Fibroblast of gingiva (primary cell): ENCODE data around the gene TTC7B.

Experiments used
- DNase-seq: peaks from one replicate; pipeline ENCODE4 v3.0.0-alpha.2; 2011; ENCODE audit warnings: low read depth

Gene TTC7B

DNA sequence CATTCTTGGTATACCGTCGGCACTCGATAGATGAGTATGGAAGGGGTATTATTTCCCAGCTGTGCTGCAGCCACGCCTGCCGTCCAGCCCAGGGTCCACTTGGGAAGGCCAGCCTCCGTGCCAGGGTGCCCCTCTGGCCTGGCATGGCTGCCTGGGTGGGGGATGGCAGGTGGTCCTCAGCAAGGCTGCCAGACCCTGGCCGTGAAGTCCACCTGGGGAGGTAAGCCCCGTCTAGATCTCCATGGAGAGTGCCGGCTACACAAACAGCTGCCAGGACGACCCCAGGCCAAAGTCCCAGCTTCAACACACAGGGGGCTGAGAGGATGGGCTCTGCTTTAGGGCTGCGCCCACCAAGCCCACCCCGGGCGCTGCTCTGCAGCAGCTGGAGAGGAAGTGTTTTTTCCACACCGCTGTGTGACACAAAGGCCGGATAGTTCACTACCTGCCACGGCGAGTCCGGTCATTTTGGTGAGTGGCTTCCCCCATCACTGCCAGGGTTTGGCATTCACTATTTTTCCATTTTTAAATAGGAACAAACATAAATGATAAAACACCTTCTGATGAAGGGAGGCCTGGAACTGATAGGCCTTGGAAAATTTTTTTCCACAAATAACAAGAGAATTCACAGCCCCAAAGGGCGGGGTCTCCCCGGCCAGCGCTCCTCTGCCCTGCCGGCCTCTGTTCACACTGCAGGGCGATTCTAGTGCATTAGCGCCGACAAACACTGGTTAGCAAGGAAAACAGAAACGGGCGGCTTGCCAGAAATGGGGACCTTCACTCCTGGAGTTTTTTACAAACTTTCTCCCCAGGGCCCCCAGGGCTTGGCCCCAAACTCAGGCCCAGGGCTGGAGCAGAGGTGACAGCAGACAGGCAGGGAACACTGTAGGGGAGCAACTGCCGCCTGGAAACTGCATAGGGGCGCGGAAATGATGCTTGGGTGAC, 257.9 kb downstream of the TTC7B start:
- no peak for DNase-seq

DNA sequence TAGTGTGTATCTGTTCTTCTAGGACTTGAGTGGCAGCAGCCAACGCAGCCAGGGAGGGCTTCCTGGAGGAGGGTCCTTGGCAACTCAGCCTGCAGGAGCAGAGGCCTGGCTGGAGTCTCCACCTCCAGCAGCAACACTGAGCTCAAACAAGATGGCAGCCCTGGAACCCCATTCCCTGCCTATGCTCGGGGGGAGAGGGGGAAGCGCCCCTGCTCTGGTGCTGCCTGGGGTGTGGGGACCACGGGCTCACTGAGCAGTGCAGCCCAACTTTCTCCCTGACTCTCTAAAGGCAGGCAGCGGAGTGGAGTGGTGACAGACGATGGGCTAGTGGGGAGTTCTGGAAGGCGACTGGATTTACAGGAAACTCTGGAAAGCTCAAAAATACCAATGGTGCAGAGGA, 258.7 kb downstream of the TTC7B start:
- DNase-seq = no peak

DNA sequence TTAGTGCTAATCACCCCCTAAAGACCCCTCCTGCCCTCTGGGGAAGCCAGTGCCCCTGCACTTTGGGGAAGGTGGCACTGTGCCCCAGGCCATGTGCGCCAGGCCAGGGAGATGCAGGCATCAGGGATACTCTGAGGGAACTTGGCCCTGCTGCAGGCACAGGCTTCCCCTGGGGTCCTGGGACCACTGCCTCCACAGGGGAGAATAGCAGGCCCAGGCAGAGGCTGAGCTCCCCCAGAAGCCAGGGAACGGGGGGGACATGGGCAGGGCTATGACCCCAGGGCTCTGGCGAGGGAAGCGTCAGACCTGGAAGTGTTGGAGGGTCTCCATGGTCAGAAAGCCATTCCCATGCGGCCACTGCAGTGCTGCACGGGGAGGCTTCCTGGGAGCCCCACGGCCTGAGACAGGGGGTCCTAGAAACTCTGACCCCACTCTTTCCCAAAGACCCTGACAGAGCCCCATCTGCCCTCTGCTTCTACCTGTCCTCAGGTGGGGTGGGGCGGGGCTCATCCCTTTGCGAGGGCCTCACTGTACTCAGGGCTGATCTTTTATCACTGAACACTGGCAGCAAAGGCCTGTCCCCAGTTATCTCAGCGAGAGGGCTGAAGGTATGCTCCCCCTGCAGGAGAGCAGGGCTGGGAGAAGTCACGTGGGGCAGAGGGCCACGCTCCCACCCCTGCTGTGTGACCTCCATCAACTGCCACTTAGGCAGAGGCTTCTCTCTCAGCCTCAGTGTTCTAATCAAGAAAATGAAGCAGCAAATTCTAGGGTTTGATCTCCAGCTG, 259.4 kb downstream of the TTC7B start:
- no peak for DNase-seq

DNA sequence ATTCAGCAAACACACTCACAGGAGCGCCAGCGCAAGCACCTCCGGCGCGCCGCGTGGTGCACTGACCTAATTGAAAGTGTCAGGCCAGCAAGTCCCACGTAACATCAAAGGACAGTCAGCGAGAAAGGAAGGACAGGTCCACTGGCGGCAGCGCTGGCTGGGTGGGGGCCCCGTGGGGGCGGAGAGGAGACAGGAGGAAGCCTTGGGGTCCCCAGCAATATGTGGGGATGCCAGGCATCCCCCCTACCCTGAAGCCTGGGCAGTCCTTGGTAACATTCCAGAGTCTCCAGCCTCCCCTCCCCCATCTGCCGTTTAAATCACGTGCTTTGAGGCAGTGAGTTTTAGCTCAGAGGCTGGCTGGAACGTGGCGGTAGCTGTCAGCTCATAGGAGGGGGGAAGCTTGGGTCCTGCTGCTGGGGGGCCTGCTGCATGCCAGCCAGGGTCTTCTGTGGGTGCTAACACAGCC, 260.2 kb downstream of the TTC7B start:
- no peak for DNase-seq

DNA sequence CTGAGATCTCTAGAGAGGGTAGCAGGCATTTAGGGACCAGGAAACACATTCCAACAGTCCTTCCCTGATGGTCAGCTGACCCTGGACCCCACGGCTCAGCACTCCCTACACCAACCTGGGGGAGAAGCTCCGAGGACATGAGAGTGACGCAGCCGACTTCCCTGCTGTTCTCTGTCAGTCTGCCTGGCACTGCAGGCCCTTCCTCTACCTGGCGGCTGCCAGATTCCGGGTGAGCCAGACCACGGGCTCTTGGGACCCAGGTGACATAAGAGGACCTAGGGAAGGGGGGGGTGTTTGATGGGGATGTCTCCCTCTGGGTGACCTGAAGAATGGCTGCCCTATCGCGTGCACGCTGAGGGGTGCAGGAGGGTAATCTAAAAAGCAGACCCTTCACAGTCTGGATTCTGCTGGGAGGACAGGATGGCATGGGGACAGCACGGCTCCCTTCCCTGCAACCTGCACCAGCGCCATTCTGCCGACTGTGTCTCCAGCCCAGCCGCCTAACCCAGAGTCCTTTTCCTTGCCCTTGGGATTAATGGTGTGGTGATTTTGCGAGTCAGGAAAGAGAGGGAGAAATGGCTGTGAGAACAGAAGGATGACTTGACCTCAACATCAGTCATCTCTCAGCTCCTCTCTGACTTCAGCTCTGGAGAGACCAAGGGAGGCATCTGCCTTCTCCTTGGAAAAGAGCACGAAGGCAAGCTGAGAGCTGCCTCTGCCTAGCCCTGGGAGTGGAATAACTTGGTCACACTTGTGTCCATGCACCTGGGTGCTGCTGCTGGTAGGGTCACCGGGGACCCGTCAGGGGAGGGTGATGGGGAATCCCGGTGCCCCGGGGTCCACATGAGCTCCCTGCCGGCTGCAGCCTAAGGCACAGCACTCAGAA, 260.9 kb downstream of the TTC7B start:
- no peak for DNase-seq

DNA sequence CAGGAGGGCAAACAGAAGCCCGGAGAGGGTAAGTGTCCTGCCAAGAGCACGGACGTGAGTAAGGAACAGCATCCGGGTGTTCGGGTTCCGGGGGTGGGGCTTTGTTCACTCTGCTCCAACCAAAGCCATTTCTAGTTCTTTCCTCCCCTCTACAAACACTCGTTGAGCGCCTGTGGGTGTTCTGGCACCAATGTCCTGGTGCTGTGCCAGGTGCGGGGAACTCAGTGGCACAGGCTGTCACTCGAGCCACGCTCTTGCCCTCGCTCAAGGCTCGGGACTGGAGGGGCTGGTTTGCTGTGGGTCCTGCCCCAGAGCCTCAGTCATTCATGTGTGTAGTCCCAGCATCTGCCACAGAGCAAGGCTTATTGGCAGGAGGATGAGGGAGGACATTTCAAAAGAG, 261.9 kb downstream of the TTC7B start:
- no peak for DNase-seq

DNA sequence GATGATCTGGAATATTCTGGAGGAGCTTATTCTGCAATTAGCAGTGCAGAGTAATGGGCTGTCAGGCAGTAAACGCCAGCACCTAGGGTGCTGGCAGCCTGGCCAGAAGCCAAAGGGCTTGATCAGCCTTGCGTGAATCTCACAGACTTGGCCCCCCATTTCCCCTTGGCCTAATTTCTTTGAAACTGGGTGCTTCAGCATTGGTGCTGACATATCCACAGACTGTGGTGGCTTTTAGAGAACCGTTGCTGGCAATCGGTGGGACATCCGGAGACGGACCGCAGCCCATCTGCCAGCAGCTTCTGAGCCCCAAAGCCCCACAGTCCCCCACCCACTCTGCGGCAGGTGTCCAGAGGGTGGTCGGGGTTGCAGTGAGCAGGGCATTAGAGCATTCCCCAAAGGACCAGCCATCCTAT, 262.3 kb downstream of the TTC7B start:
- DNase-seq = no peak

DNA sequence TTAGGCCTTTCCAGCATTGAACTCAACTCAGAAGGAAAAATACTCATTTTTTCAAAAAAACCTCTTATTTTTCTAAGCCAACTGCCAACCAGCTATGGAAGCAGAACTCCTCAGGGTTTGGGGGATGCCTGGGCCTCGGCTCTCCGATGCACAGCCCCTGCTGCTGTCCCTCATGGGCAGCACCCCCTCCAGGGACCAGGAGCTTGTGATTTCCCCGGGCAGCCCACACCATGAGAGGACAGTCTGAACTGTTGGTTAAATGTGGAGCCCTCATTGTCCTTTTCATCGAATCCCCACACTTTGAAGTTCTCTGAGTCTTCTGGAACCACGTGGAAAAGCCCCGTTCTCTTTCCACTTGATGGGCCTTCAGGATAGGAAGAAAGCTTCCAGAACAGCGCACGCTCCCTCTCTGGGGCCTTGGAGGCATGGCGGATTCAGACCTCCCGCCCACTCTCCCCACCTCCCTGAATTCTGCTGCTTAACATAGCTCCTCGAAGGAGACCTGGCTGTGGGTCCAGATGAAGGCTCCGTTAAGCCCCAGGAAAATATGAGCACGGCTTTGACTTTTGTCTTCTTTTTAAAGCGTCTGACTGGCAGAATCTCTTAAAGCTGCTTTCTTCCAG, 262.8 kb downstream of the TTC7B start:
- DNase-seq = no peak

DNA sequence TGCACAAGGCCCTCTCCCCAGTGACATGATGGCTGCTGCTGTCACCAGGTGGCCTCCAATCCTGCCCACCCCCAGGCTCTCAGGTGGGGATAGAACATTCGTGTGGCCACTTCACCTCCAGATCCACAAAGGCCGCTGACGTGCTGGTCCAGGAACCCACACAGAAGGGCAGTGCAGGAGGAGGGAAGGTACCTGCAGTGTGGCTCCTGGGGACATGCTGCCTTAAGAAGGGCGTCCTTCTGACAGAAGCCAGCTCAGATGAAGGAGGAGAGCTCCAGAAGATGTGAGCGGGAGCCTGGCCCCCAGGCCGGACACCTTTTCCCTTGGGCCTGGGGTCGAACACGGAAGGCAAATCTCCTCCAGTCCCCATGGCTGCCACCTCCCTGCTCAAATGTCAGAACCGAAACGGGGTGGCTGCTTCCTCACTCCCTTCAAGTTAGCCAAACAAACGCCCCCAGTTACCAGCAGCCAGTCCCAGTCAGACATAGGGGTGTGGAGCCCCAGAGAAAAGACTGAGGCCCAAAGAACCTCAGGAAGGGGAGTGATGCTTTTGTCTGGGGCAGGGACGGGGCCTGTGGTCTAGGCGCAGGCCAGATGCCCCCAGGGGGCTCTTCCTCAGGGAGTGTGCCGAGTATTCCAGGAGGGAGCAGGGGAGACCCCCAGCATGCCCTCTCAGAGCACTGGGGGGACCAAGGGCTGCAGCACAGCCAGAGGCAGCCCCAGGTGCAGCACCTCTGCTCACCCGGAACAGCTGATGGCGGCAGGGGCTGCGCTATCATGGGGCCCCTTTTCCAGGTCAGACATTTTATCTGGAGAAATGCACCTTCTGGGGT, 263.5 kb downstream of the TTC7B start:
- no peak for DNase-seq

DNA sequence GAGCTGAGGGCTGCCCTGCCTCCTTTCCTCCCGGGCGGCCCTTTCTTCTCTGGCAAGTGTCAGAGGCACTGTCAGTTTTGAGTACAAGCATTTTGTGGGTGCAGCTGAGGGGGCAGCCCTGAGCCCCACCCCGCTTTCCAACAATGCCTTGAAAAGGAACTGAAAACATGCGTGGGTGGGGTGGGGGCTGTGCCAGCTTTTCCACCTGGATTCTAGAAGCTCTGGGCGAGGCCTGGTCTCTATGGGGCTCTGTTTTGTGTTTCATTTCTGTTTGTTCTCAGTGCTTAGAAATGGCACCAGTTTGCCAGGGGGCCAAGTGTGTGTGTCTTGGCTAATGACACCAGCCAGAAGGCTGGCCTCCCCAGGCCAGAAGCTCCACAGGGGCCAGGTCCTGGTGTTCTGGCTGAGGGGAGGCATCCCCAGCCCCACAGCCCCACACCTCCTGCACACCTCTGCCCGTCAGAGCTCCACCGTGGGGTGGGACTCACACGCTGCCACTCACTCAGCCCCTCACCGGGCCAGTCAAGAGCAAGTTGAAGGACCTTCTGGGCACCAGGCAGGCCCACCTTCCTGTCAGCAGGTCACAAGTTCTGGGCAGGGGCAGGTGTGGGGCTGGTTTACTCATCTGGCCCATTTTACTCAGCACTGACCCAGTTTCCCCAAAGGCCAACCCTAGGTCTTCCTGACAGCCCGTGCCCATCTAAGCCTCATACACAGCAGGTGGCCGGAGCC, 264.3 kb downstream of the TTC7B start:
- no peak for DNase-seq

DNA sequence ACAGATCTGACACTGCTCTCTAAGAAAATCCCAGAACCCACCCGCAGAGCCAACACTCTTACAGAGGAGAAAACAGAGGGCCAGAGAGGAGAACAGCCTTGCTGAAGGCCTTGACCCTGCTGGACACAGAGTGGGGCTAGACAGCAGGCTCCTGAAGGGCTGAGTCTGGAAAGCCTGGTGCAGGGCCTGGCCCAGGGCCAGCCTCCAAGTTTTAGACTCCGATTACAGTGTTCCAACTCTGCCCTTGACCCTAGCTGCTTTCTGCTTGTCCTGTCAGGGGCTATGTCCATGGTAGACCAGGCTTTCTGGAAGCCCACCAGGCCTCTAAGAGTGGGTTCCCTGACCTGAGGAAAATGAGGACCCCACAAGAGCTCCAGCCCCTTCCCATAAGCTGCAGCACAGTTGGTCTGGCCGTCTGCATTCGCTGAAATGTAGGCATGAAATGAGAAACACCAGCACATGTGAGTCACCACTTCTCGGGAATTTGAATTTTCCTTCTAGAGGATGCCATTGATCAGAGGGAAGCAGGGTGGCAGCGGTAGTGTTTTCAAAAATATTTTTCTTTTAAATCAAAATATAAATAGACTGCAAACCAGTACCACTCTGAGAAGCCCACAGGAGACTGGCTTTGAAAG, 265.0 kb downstream of the TTC7B start:
- peak; percentile 30 for DNase-seq

DNA sequence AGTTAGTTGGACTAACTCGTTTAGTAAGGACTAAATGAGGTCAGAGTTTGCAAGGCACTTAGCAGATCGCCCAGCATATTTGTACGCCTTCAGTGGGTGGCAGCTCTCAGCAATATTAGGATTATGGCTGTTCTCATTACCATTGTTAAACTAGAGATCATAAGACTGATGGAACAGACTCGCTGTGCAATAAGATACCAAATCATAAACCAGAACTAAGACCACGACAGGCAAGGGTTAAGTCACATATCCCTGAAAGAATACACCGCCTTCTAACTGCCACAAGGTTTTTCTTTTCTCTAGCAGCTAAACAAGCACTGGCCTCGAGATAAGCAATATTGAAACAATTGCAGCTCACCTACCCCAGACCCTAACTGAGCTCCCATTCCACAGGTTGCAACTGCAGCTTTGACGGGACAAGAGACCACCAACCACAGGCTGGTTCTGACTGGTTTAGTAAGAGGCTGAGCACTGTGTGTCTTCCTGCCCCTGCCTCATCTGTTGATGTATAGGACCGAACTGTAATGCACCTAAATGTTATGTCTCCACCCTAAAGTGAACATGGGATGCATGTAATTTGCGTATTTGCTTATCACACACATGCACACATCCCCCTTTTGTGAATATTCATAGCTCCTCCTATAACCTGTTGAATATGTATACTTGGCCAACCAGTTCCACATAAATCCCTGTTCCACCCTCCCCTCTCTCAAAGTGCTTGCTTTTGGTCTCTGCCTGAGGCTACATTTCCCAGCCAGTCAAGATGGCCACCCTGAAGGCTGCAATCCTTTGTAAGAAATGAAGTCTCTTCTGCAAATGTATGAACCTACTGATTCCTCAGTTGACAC, 266.2 kb downstream of the TTC7B start:
- DNase-seq = no peak

DNA sequence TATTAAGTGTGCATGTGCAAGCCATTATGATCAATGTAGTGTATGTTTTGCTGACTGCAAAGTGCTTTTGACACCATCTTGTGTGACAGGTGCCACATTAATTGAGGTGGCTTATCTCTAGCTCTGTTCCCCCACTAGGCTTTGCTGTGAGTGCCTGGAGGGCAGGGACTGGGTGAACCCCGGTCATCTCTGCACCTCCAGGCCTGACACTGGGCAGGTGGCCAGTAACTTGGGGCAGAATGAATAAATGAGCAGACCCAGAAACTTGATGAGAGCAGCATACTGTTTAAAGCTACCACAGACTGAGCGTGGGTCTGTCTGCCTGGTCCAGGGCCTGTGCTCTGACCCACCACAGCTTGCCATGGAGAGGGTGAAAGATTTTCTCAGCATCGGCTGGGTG, 267.8 kb downstream of the TTC7B start:
- no peak for DNase-seq

DNA sequence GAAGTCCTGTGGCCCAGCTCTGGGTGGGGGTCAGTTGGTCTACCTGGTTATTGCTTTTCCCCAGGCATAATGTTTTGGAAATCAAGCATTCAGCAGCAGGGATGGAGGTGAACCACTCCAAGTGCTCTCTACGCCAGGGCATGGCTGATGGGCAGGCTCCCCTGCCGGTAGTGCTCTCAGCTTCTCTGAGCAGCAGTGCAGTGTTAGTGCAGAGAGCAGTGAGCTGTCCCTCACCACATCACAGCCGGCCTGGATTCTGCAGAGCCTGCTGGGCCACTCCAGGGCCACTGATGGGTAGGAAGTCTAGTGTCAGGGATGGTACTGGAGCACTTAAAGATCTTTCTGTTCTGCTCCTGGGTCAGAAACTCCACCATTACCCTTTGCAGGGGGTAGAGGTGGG, 268.3 kb downstream of the TTC7B start:
- DNase-seq = no peak

DNA sequence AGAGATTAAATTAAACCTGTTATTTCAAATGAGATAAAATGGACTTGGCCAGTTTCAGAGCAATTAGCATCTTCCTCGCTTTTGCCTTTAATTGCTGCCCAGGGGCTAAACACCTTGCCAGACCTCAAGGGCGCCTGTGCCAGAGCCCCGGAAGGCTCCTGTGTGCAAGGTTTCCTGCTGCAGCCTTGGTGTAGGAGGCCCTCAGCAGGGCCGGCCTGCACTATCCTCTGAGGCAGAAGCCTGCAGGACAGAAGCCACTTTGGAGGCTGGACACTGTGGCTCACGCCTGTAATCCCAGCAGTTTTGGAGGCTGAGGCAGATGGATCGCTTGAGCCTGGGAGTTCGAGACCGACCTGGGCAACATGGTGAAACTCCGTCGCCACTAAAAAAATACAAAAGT, 269.0 kb downstream of the TTC7B start:
- DNase-seq = no peak

DNA sequence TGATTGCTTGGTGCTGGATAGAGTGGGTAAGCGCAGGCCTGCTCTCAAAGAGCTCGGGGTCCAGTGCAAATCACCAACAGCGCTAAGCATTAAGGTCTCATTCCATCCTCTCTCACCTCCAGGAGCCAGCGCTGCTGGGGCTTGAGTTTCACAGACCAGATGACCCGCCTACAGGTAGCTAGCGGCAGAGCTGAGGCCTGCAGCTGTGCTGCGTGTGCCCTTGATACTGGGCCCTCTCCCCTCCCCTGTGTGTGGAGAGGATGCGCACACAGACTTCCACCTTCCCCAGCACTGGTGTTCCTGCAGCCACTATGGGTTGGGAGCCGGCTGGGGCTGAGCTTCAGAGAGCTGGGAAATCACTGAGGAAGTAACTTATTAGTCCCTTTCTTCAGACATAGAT, 269.5 kb downstream of the TTC7B start:
- DNase-seq = no peak

DNA sequence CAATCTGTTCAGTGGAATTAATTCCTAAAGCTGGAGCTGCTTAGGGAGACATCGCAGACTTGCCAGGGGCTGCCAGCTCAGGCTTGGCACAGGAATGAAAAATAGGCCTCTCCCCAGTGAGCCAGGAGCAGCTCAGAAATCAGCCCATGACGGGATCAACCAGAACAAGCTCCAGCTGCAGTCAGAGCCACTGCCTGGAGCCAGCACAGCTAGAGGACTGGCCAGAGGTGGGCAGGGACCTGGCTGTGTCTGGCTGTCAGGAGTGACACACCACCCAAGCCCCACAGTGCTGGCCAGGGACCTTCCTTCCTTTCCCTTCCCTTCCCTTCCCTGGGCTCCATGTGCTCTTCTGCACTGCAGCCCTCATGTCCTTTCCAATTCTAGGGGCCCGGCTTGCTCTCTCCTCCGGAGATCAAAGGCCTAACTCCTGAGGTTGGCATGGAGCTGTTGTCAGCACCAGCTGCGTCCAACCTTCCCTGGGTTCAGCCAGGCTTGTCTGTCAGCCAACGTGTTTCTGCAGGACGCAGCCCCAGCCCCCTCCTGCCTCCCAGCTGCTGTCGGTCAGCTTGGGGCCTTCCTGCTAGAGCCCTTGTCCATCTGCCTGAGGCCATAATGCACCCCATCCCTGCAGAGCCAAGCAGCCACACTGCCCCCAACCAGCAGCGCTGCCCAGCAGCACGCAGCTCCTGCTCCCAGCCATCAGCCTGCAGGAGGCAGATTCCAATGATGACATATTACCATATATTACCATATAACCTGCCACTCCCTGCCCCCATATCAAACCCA, 270.1 kb downstream of the TTC7B start:
- peak; percentile 34 for DNase-seq

DNA sequence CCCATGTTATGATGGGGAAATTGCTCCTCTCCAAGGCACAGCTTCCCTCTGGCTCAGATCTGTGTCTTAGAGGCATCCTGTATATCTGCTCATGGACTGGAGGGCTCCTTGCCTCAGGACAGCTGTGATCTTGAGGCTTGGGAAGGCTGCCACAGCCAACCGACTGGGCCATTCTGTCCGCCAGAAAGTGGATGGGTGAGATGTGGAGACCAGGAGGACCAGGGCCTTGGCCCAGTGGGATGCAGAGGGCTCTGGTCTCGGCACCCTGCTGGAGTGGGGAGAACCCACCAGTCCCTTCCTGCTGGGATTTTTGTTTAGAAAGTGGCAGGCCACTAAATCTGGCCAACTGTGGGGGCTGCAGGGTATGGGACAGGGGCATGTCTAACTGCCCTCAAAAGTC, 270.8 kb downstream of the TTC7B start:
- DNase-seq = no peak
